Measurements from ENCODE around the gene TMEM200B. TPM values are rescaled to one million over a fixed set of nuclear protein-coding genes. Genes with fewer than 3 reads are reported as not detected.

TMEM200B gene
- total RNA-seq (2021; ENCODE audit: unreplicated experiment) (11.3 TPM), Bru-seq, nascent RNA (percentile 61 among the genes with signal in this experiment), BruChase-seq, experiment 1, labeled RNA remaining after a 6-hour chase (percentile 70 among the genes with signal in this experiment), BruChase-seq, experiment 2, labeled RNA remaining after a 2-hour chase (percentile 79 among the genes with signal in this experiment)
- 8.4 and 9.1 TPM in 2 replicates for polyA plus RNA-seq (2012)
- long read RNA-seq, transcript TMEM200B-202 (2 exons, 2,501 nt), result major isoform, 20 of 39 reads
- long read RNA-seq, partial matches to known transcripts, result 0 of 39 reads
- long read RNA-seq, other reads (novel, unspliced or antisense), result 18 of 39 reads

DNA sequence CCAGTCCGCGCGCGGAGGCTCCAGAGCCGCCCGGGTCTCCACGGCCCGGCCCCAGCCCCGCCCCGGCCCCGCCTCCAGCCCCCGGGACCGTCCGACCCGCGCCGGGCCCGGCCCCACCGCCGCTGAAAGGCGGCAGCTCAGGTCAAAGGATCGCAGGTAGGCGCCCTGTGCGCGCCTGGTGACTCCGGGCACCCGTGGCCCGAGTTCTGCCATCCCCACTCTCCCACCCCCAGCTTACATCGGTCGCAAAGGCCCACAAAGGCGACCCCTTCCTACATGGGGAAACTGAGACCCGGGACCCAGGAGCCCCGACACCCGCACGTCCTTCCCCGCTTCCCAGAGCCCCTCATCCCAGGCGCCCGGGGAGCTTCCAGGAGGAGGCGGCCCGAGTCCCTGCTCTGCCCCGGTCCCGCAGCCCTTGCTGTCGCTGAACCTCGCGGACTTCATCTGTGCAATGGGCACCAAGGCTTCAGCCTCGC, at the start of gene TMEM200B:
Gene TMEM200B, minus strand, starts transcription at position 17 of the 479 bp plus-strand sequence. CDS start 2,075 bp downstream, outside the sequence.
- H3K9me3 ChIP-seq (ENCODE audit: control insufficient read depth in 1 of 2, insufficient read depth in 1 of 2, low read depth in 1 of 2, low read length in 2 of 2), result no peaks in the 10 kb centered on the region
- no peaks in the 10 kb centered on the region for H4K20me1 ChIP-seq (ENCODE audit: insufficient read depth)
- no peaks in the 10 kb centered on the region for H3K27me3 ChIP-seq (ENCODE audit: insufficient read depth, low read length)
- H3K36me3 ChIP-seq (ENCODE audit: control insufficient read depth in 1 of 2, insufficient read depth in 2 of 2, low read length in 2 of 2), result no peaks in the 10 kb centered on the region
- DNase-seq (ENCODE audit: low read depth, low spot score) (no peak), ATAC-seq (peak; percentile 45)
- CTCF ChIA-PET, result interaction anchor here (0.8 to 1.5 kb wide), 8 partner anchors 11 to 90 kb away, joined by 3 to 6 read pairs (median 3); partner anchors contain the start of gene SRSF4
- intact Hi-C loops (cut with micrococcal nuclease), result no loop called here
- no TSS peak for BruUV-seq (replicated peaks)
- RAD21 ChIA-PET (ENCODE audit: low non-redundant PET in 1 of 2, low total read pairs in 2 of 2, uncharacterized antibody in 2 of 2, unreplicated experiment in 2 of 2), result interaction anchor here in 1 of 2 experiments (0.6 kb wide), 1 partner anchor 1696 kb away, joined by 3 read pairs; no protein-coding TSS in a partner anchor
- peaks cover 2 to 11% of the 10 kb centered on the region in 2 experiments; a peak in 2 of 4 replicates for H3K4me1 ChIP-seq (ENCODE audit: control insufficient read depth in 1 of 2, insufficient read depth in 2 of 2, low read length in 2 of 2)
- H3K4me2 ChIP-seq (ENCODE audit: low read length), result peak within 1 kb of the TSS; percentile 99
- POLR2A ChIA-PET, result interaction anchor here (1.0 kb wide), 1 partner anchor 58 kb away, joined by 3 read pairs; the partner anchor contains the start of gene SRSF4
- no peak within 1 kb of the TSS for H2AFZ ChIP-seq (ENCODE audit: low read depth, low read length, poor library complexity, severe bottlenecking)
- H3K27ac ChIP-seq (ENCODE audit: low read depth, low read length), result peak within 1 kb of the TSS; percentile 93
- peaks cover 27% of the 10 kb centered on the region for H3K79me2 ChIP-seq (ENCODE audit: insufficient read depth, low read length)
- H3K9me2 ChIP-seq (ENCODE audit: insufficient read depth), result no peaks in the 10 kb centered on the region
- TF ChIP-seq CTCF (IDR thresholded peaks at IDR 0.05 in 2 of 3, conservative IDR thresholded peaks at IDR 0.05 in 1 of 3; ENCODE audit: borderline replicate concordance in 1 of 3, insufficient read depth in 1 of 3, low read depth in 2 of 3, low read length in 2 of 3) (no peak), CBX3 (IDR thresholded peaks at IDR 0.05; ENCODE audit: low read depth) (no peak), RAD21 (IDR thresholded peaks at IDR 0.05; ENCODE audit: low read depth) (no peak), ATF3 (IDR thresholded peaks at IDR 0.05) (no peak), EGR1 (IDR thresholded peaks at IDR 0.05; ENCODE audit: low read depth) (no peak), CEBPB (IDR thresholded peaks at IDR 0.05; ENCODE audit: low read depth) (no peak), FOSL1 (IDR thresholded peaks at IDR 0.05; ENCODE audit: low read depth) (no peak), JUND (IDR thresholded peaks at IDR 0.05) (no peak), ELF1 (IDR thresholded peaks at IDR 0.05; ENCODE audit: borderline replicate concordance, low read depth) (no peak), SP1 (IDR thresholded peaks at IDR 0.05; ENCODE audit: low read depth) (no peak), SRF (IDR thresholded peaks at IDR 0.05; ENCODE audit: low read depth) (no peak), POLR2A (IDR thresholded peaks at IDR 0.05; ENCODE audit: borderline replicate concordance, extremely low read depth, insufficient read depth, insufficient read length) (no peak)
- TF ChIP-seq, protein P1, sequence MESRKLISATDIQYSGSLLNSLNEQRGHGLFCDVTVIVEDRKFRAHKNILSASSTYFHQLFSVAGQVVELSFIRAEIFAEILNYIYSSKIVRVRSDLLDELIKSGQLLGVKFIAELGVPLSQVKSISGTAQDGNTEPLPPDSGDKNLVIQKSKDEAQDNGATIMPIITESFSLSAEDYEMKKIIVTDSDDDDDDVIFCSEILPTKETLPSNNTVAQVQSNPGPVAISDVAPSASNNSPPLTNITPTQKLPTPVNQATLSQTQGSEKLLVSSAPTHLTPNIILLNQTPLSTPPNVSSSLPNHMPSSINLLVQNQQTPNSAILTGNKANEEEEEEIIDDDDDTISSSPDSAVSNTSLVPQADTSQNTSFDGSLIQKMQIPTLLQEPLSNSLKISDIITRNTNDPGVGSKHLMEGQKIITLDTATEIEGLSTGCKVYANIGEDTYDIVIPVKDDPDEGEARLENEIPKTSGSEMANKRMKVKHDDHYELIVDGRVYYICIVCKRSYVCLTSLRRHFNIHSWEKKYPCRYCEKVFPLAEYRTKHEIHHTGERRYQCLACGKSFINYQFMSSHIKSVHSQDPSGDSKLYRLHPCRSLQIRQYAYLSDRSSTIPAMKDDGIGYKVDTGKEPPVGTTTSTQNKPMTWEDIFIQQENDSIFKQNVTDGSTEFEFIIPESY (IDR thresholded peaks at IDR 0.05; ENCODE audit: extremely low read depth, insufficient replicate concordance, low read length), result no peak
- TF ChIP-seq, protein P2, sequence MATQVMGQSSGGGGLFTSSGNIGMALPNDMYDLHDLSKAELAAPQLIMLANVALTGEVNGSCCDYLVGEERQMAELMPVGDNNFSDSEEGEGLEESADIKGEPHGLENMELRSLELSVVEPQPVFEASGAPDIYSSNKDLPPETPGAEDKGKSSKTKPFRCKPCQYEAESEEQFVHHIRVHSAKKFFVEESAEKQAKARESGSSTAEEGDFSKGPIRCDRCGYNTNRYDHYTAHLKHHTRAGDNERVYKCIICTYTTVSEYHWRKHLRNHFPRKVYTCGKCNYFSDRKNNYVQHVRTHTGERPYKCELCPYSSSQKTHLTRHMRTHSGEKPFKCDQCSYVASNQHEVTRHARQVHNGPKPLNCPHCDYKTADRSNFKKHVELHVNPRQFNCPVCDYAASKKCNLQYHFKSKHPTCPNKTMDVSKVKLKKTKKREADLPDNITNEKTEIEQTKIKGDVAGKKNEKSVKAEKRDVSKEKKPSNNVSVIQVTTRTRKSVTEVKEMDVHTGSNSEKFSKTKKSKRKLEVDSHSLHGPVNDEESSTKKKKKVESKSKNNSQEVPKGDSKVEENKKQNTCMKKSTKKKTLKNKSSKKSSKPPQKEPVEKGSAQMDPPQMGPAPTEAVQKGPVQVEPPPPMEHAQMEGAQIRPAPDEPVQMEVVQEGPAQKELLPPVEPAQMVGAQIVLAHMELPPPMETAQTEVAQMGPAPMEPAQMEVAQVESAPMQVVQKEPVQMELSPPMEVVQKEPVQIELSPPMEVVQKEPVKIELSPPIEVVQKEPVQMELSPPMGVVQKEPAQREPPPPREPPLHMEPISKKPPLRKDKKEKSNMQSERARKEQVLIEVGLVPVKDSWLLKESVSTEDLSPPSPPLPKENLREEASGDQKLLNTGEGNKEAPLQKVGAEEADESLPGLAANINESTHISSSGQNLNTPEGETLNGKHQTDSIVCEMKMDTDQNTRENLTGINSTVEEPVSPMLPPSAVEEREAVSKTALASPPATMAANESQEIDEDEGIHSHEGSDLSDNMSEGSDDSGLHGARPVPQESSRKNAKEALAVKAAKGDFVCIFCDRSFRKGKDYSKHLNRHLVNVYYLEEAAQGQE (IDR thresholded peaks at IDR 0.05; ENCODE audit: low read depth), result no peak
- H3K9ac ChIP-seq (ENCODE audit: low read length), result peak within 1 kb of the TSS; percentile 97
- peak within 1 kb of the TSS; percentile 79 to 96 for H3K4me3 ChIP-seq (replicated peaks in 1 of 2; ENCODE audit: low read depth in 1 of 2, low read length in 2 of 2)

All from HCT116 (cell line).